Measurements from ENCODE around the gene SLIT3.

DNA sequence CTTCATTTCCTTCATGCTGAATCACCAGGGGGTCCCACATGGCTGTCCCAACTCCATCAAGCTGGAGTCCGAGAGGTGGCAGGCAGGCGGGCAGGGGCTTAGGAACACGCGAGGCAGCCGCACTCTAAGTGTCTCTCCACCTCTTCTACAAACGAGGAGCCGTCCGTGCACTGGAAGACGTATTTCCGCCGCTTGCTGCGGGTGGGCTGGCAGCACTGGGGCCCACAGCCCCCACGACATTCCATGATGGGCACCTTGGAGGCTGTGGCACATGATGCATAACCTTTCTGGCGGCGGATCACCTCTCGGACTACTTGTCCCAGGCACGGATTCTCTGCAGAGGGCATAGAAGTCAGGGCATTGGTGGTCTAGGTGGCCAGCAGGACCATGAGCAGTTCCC, 634.6 kb downstream of the SLIT3 start:
- TF ChIP-seq CTCF (IDR thresholded peaks at IDR 0.05; ENCODE audit: low read depth, low read length, poor library complexity, severe bottlenecking) = no peak
- TF ChIP-seq EZH2phosphoT487 (IDR thresholded peaks at IDR 0.05; ENCODE audit: borderline replicate concordance, low read length) = no peak

Data from DOHH2 (cell line).